GM06990 (cell line): ENCODE measurements around the gene WASF1.
"Not testable (repeated sequence)": the region's sequence is repeated elsewhere in the genome, so short reads cannot be mapped to it uniquely, and the experiment has no call there.

Experiments used
- DNase-seq: peaks from one replicate; pipeline ENCODE4 v3.0.0-alpha.2; 2011; ENCODE audit not compliant: insufficient read length; ENCODE audit errors: extremely low read depth
- H3K27me3 ChIP-seq: replicated peaks from 2 replicates; pipeline ENCODE4 v1.6.0; 2011; ENCODE audit warnings: low read length; ENCODE audit not compliant: control insufficient read depth, insufficient read depth
- H3K36me3 ChIP-seq: 2 replicates; pipeline ENCODE4 v1.5.1; 2011; ENCODE audit warnings: low read length; ENCODE audit not compliant: control insufficient read depth, insufficient read depth
- H3K4me3 ChIP-seq: replicated peaks from 2 replicates; pipeline ENCODE4 v1.5.1; 2011; ENCODE audit warnings: low read depth, mild to moderate bottlenecking, control low read depth, low read length
- TF ChIP-seq, protein P1 (sequence below): IDR thresholded peaks from 2 replicates; pipeline ENCODE4 v1.5.1; 2011; ENCODE audit warnings: low read length, control low read depth, mild to moderate bottlenecking, inconsistent platforms; ENCODE audit not compliant: insufficient read depth, poor library complexity, severe bottlenecking

Gene WASF1

GRCh38 chr6:110085285-110085684 lies 94.2 kb downstream of the WASF1 start:
- no peaks in the 10 kb centered on the region for H3K27me3 ChIP-seq

DNA sequence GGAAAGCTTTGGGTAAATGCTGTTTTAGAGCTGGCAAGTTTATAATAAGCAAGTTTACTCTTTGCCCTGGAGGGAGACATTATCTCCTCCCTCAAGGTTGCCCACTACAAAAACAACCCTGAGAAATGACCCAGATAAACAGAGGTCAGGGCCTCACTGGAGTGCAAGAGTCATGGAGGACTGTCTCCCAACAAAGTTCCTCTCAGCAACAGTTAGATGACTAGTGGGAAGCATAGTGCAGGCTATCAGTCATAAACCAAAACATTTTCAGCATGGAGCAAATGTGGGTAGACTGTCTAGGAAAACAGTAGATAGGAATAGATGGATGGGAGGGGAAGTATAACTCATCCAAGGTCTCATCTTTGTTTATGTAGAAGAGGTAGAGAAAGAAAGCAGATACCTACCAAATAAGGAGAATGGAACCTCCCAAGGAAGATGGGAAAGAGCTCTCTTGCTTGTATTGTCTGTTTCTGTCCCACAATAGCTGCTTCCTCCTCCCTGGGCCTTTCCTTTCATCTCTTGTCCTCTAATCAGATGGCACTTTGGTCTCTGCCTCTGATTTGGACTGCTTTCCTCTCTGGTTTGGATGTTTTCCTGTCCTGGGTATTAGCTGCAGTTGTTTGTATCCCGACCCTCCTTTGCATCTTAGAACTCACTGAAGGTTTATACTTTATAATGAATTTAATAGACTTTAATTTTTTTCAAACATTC lies 95.4 kb downstream of the WASF1 start:
- no peak for DNase-seq
- H3K36me3 ChIP-seq = no peaks in the 10 kb centered on the region
- no peak overlapping the region for H3K4me3 ChIP-seq
- TF ChIP-seq, protein P1, sequence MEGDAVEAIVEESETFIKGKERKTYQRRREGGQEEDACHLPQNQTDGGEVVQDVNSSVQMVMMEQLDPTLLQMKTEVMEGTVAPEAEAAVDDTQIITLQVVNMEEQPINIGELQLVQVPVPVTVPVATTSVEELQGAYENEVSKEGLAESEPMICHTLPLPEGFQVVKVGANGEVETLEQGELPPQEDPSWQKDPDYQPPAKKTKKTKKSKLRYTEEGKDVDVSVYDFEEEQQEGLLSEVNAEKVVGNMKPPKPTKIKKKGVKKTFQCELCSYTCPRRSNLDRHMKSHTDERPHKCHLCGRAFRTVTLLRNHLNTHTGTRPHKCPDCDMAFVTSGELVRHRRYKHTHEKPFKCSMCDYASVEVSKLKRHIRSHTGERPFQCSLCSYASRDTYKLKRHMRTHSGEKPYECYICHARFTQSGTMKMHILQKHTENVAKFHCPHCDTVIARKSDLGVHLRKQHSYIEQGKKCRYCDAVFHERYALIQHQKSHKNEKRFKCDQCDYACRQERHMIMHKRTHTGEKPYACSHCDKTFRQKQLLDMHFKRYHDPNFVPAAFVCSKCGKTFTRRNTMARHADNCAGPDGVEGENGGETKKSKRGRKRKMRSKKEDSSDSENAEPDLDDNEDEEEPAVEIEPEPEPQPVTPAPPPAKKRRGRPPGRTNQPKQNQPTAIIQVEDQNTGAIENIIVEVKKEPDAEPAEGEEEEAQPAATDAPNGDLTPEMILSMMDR = no peak
- no peaks in the 10 kb centered on the region for H3K27me3 ChIP-seq

More at GRCh38 chr6:110085285-110085684, 94.2 kb downstream of the WASF1 start:
- DNase-seq = no peak
- H3K36me3 ChIP-seq = no peaks in the 10 kb centered on the region
- no peak overlapping the region for H3K4me3 ChIP-seq
- TF ChIP-seq, protein P1 = no peak

DNA sequence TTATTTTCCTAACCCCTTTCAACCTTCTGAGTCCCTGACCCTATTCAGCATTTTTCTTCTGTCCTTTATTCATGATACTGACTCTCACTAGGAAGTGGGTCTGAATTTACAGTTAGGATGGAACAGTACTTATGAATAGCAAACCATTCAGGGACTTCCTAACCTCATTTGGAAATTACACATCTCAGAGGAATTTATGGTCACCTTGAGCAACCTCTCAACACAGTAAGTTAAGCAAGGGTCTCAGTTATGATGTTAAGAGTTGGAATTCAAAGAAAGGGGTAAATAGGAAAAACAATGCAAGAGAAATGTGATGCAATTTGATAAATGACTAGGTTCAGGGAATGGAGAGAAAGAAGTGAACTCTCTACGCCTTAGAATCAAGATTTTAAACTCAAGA lies 104.1 kb downstream of the WASF1 start:
- Histone ChIP-seq H3K27me3 (no peaks in the 10 kb centered on the region), H3K4me3 (no peak overlapping the region), H3K36me3 (no peaks in the 10 kb centered on the region)
- TF ChIP-seq, protein P1 = no peak
- DNase-seq = no peak

DNA sequence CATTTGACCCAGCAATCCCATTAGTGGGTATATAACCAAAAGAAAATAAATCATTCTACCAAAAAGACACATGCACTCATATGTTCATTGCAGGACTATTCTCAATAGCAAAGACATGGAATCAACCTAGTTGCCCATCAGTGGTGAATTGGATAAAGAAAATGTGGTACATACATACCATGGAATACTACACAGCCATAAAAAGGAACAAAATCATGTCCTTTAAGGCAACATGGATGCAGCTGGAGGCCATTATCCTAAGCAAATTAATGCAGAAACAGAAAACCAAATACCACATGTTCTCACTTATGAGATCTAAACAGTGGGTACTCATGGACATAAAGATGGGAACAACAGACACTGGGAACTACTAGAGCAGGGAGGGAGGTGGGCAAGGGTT lies 106.0 kb downstream of the WASF1 start:
- DNase-seq, H3K4me3 ChIP-seq, H3K36me3 ChIP-seq, H3K27me3 ChIP-seq: not testable (repeated sequence)

GRCh38 chr6:110068592-110068967 lies 110.9 kb downstream of the WASF1 start:
- H3K27me3 ChIP-seq = no peaks in the 10 kb centered on the region; the same call in 1 of the 2 replicates
- H3K36me3 ChIP-seq = no peaks in the 10 kb centered on the region
- TF ChIP-seq, protein P1 = no peak
- H3K4me3 ChIP-seq = no peak overlapping the region
- no peak for DNase-seq

GRCh38 chr6:110067837-110068591 lies 111.5 kb downstream of the WASF1 start:
- Histone ChIP-seq H3K36me3 (no peaks in the 10 kb centered on the region), H3K27me3 (no peaks in the 10 kb centered on the region; the same call in 1 of the 2 replicates), H3K4me3 (no peak overlapping the region)
- DNase-seq = no peak
- TF ChIP-seq, protein P1 = no peak
